Measurements from ENCODE around the gene NT5DC2.

The NT5DC2 gene

DNA sequence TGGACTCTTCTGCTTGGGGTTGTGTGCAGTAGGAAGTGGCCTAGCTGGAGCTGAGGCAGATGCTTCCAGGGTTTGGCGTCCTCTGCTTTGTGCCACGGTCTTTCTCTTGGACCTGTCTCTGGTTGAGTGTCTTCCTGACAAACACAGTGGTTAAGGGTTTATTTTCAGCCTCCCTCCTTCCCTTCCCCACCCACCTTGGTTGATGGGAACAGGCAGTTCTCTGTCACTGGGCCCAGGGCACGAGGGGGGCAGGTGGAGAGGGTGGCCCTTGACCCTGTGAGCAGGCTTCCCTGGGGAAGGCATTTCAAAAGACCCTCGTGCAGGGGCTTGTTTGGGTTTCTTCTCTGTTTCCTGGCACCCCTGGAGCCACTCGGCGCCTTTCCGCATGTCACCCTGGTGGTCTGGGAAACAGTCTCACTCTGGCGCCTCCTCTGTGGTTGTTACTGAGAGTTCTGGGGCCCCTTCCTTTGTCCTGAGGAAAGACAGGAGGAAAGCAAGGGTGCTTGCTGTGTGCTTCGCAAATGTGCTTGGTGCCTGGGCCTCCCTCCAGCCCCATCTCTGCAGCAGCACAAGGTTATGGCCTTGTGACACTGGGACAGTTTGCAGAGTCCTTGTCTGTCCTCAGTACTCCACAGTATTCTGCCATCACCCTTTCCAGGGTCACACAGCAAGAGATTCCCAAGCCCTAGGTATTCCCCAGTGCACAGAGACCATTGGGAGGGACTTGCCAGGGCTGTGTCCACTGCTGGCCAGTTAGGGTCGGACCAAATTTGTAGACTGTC lies 48.8 kb downstream of the NT5DC2 start:
- DNase-seq, result no peak

DNA sequence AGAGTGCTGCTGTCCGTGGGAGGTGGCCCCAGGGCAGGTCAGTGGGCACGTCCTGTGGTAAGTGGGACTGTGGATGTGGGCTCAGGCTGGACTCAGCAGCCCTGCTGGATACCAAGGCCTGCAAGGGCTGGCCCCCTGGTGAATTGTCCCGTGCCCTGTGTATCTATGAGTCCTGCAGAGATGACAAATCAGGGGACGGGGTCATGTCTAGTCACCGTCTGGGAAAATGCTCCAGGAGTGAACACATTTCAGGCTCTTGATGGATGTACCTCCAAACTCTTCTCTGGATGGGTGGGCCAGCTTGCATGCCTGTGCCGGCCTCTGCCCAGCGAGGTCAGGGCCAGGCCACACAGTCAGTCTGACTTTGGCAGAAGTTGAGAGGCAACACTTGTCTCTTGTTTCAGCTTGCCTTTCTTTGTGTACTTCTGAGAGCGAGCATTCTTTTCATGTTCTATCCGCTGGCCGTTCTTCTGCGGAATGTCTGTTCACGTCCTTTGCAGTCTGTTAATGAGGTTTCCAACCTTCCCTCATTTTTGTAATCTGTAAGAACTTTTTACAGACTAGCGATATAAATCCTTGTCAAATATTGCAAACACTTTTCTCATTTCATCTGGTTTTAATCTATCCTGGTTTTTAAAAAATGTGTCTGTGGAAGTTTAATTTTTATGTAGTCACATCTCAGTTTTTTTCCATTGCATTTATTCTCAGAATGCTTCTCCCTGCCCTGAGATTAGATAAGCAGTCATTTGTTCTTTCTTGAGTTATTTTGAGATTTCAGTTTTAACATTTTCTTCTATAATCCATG lies 49.9 kb downstream of the NT5DC2 start:
- no peak for DNase-seq

GRCh38 chr3:52483081-52483480 lies 50.6 kb downstream of the NT5DC2 start:
- DNase-seq, result no peak

DNA sequence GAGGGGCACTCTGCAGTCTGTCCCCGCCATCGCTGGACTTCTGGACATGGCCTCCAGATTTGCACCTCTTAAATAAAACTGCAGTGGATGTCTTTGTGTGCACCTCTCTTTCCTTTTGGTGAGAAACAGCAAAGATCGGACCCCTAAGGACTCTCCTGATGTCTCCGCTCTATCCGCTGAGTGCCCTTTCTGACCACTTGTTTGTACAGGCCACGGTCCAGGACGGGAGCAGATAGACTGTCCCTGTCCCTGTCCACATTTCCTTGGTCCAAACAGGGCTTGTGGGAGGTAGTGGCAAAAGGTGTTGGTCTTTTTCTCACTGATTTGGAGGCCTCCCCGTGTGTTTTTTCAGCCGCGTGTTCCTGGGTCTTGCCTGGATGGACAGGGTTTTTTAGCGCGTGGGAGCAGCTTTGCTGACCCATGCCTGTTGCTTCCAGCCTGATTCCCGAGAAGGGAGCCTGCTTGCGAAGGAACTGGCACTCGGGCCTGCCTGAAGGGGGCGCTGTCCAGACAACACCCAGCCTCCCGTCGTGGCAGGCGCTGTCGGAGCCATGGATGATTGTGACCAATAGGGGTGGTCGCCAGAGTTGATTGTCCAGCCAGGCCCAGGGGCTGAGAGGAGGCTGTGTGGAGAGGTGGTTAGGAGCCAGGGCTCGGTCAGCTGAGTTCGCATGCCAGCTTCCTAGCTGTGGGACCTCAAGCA lies 51.7 kb downstream of the NT5DC2 start:
- DNase-seq, result no peak

DNA sequence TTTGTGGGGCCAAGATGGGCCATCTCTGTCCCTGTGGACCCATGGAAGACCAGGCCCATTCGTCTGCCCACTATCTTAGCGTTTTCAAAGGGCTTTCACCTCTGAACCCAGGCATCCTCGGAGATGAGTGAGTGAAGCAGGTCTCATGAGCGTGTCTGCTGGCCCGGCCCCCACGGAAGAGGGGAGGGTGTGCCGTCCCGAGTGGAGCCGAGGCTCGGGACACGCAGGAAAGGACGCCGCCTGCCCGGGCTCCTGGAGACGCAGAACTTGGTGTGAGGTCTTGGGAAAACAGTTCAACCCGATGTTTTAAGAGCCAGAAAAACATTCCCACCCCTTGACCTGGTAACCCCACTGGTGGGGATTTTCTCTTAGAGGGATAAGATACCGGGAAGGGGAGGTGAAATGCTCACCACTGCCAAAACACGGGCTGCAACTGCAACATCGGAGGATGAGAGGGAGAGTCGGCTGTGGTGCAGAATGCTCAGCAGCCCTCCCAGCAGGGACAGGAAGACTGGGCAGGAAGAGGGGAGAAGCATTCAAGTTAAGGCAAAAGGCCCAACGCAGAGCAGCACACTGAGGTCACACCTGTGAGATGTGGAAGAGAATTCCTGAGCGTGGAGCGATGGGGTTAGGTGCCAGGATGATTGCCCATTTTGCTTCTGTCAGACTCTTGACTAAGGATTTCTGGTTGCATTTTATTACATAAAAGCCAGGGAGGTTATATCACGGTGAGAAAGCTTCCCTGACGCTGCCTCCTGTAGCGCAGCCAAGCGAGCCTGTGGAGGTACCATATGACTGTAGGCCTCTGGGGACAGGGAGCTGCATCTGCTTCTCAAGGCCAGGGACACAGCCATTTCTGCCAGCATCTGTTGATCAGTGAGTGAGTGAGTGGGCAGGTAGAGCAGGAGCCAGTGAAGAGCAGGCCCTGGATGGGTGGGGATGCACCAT lies 52.6 kb downstream of the NT5DC2 start:
- DNase-seq, result no peak

DNA sequence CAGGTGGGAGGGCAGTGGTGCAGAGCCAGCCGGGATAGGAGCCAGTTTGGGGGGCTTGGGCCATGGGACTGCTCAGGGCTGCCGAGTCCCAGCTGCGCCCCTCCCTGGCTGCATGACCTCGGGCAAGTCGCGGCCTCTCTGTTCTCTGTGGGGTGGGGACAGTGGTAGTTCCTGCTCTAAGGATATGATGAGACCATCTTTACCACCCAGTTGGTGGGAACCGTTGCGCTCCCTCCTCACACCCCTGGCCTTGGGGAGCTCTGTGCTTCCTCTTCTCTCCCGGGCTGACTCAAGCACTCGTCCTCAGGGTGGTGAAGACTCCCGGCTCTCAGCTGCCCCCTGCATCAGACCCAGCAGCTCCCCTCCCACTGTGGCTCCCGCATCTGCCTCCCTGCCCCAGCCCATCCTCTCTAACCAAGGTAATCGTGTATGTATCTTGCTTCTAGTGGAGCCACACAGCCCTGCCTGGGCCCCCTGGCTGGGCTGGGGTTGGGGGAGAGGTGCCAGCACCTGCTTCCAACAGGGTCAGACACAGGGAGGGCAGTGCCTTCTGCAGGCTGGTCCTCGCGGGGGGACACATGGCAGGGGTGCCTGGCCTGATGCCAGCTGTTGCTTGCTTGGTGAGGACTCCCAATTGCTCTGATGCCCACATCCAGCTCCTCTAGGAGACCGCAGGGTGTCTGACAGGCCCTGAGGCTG lies 53.6 kb downstream of the NT5DC2 start:
- DNase-seq, result no peak

GRCh38 chr3:52479037-52479876 lies 54.4 kb downstream of the NT5DC2 start:
- no peak for DNase-seq

DNA sequence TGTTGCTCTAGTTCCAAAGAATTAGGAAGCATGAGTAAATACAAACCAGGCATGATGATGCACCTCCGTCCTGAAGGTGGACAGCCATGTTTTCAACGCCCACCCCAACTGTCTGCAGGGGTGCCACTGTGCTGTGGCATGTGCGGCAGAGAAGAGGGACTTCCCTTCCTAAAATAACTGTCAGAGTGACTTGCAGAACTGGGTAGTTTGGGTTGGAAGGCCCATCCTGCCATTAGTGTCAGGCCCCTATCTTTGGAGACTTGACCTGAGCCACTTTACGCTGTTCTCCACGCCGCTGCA lies 55.9 kb downstream of the NT5DC2 start:
- DNase-seq, result no peak

DNA sequence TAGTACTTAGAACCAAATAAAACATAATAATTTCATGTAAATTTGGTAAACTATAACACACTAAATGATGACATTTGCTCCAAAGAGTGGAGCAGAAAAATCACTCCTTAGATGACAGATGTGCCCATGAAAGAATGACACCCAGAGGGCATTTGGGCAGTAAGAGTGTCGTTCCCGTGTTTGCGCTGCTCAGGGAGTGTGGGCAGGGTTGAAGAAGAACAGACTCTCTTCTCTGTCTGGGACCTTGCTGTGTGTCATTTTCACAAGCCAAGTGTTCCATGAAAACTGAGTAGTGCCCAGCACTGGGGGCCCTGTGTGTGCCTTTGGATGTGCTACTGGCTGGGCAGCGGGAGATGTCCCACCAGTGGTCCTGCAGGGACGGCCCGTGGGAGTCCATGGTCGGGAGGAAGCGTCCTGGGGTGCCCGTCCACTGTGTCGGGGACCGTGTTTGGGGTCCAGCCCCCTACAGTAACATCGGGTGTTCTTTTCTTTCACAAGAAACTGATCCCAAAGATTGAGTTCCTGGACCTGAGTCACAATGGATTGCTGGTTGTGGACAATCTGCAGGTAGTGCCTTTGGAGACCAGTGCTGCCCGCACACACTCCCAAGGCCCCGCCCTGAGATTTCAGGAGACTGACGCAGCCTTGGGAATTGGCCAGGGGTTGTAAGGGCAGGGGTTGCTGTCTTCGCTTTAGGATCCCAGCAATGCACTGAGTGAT lies 56.4 kb downstream of the NT5DC2 start:
- no peak for DNase-seq
